HG03520 (cell line): ENCODE measurements around the gene ERICH4.
"Not testable (repeated sequence)": the region's sequence is repeated elsewhere in the genome, so short reads cannot be mapped to it uniquely, and the experiment has no call there.

ENCODE experiments used
- ATAC-seq: cut with Tn5 transposase; IDR thresholded peaks from one replicate; pipeline ENCODE4 v1.9.1; 2021; ENCODE audit warnings: mild to moderate bottlenecking, moderate library complexity; ENCODE audit not compliant: unreplicated experiment

The ERICH4 gene

GRCh38 chr19:41442473-41443355 is at the start of gene ERICH4:
TSS of gene ERICH4 (plus strand) at chr19:41443156. CDS start at chr19:41443170, 14 bp downstream.
- no peak for ATAC-seq

GRCh38 chr19:41395355-41395754 is 47.6 kb upstream of the ERICH4 start:
- no peak for ATAC-seq

- peak; percentile 75 for ATAC-seq
These were observed 45.6 kb upstream of the ERICH4 start, which contains the start of the genes BCKDHA and EXOSC5 for GRCh38 chr19:41397086-41398049. TSS of gene BCKDHA (plus strand) at chr19:41397818. CDS start at chr19:41397828, 10 bp downstream. TSS of gene EXOSC5 (minus strand) at chr19:41397359. CDS start at chr19:41397328, 31 bp downstream.

GRCh38 chr19:41398050-41398418 is 44.9 kb upstream of the ERICH4 start:
- no peak for ATAC-seq

- no peak for ATAC-seq
These were observed 44.4 kb upstream of the ERICH4 start for GRCh38 chr19:41398598-41398997.

- no peak for ATAC-seq
These were observed 43.9 kb upstream of the ERICH4 start for GRCh38 chr19:41399091-41399490.

- no peak for ATAC-seq
These were observed 43.4 kb upstream of the ERICH4 start for GRCh38 chr19:41399525-41399924.

- ATAC-seq: no peak
These were observed 41.5 kb upstream of the ERICH4 start for GRCh38 chr19:41401483-41401882.

- ATAC-seq: no peak
These were observed 40.9 kb upstream of the ERICH4 start for GRCh38 chr19:41402010-41402409.

GRCh38 chr19:41403181-41403970 is 39.6 kb upstream of the ERICH4 start:
- ATAC-seq: no peak

GRCh38 chr19:41405776-41406175 is 37.2 kb upstream of the ERICH4 start:
- ATAC-seq: no peak

- no peak for ATAC-seq
These were observed 35.7 kb upstream of the ERICH4 start for GRCh38 chr19:41407271-41407670.

- ATAC-seq: no peak
These were observed 34.7 kb upstream of the ERICH4 start for GRCh38 chr19:41408256-41408655.

GRCh38 chr19:41408846-41409245 is 34.1 kb upstream of the ERICH4 start:
- not testable (repeated sequence) for ATAC-seq

GRCh38 chr19:41409288-41409687 is 33.7 kb upstream of the ERICH4 start:
- ATAC-seq: no peak

- no peak for ATAC-seq
These were observed 32.5 kb upstream of the ERICH4 start for GRCh38 chr19:41410336-41411054.

GRCh38 chr19:41411100-41411967 is 31.6 kb upstream of the ERICH4 start:
- ATAC-seq: no peak

GRCh38 chr19:41411968-41412265 is 31.0 kb upstream of the ERICH4 start:
- no peak for ATAC-seq

GRCh38 chr19:41412953-41413352 is 30.0 kb upstream of the ERICH4 start:
- no peak for ATAC-seq
